Chondrocyte (in vitro differentiated cells): Measurements from ENCODE around the gene SH2B2. TPM values are rescaled to one million over a fixed set of nuclear protein-coding genes. Genes with fewer than 3 reads are reported as not detected.

Source experiments
- DNase-seq: peaks from one replicate; pipeline ENCODE4 v3.0.0; 2021; ENCODE audit warnings: mixed read lengths, low spot score
- H3K27ac Mint-ChIP-seq: one replicate; pipeline ENCODE4 v1.8.0; 2021; ENCODE audit warnings: mild to moderate bottlenecking, moderate library complexity, mixed read lengths; ENCODE audit not compliant: unreplicated experiment
- H3K27me3 Mint-ChIP-seq: 2 replicates; pipeline ENCODE4 v1.8.0; 2021; ENCODE audit warnings: low read depth, mixed read lengths
- H3K36me3 Mint-ChIP-seq: 2 replicates; pipeline ENCODE4 v1.8.0; 2021; ENCODE audit warnings: low read depth, mixed read lengths
- H3K4me1 Mint-ChIP-seq: 2 replicates; pipeline ENCODE4 v1.8.0; 2021; ENCODE audit warnings: low read depth, mild to moderate bottlenecking, mixed read lengths
- H3K4me3 Mint-ChIP-seq: one replicate; pipeline ENCODE4 v1.8.0; 2021; ENCODE audit warnings: mild to moderate bottlenecking, moderate library complexity, mixed read lengths; ENCODE audit not compliant: unreplicated experiment
- H3K9me3 Mint-ChIP-seq: 2 replicates; pipeline ENCODE4 v1.8.0; 2021; ENCODE audit warnings: low read depth, mixed read lengths
- total RNA-seq: library from RNA; stranded (reverse); gene quantifications from 3 replicates; pipeline ENCODE4 v1.2.1, GENCODE V29; 2021
- TF ChIP-seq, protein P1 (sequence below): fragments of 200-600 bp; sonication (generic); IDR thresholded peaks from 2 replicates; pipeline ENCODE4 v1.5.0; 2021; ENCODE audit warnings: antibody characterized with exemption, mild to moderate bottlenecking, moderate library complexity

The SH2B2 gene
- total RNA-seq, 1 donor from 2014 or later = 4.1 TPM

DNA sequence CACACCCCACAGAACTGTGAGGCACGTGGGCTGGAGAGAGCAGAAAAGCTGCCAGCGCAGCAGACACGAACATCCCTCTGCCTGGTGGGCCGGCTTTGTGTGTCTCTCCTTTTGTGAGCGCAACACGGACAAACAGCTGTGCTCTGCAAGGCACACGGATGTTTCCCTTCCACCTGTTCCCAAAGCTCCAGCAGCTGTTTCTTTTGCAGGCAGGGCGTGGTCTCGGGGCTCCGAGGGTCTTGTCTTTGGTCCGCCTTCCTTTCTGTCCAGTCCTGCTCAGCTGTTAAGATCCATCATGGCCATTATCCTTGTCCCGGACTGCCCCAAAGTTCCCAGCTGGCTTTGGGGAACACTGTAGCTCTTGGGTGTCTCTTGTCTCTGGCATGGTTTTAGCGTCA lies 32.7 kb upstream of the SH2B2 start:
- TF ChIP-seq, protein P1, sequence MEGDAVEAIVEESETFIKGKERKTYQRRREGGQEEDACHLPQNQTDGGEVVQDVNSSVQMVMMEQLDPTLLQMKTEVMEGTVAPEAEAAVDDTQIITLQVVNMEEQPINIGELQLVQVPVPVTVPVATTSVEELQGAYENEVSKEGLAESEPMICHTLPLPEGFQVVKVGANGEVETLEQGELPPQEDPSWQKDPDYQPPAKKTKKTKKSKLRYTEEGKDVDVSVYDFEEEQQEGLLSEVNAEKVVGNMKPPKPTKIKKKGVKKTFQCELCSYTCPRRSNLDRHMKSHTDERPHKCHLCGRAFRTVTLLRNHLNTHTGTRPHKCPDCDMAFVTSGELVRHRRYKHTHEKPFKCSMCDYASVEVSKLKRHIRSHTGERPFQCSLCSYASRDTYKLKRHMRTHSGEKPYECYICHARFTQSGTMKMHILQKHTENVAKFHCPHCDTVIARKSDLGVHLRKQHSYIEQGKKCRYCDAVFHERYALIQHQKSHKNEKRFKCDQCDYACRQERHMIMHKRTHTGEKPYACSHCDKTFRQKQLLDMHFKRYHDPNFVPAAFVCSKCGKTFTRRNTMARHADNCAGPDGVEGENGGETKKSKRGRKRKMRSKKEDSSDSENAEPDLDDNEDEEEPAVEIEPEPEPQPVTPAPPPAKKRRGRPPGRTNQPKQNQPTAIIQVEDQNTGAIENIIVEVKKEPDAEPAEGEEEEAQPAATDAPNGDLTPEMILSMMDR = no peak
- DNase-seq = no peak
- Mint-ChIP-seq H3K9me3 (no peaks in the 10 kb centered on the region), H3K4me3 (no peak overlapping the region), H3K36me3 (peaks cover 18% of the 10 kb centered on the region), H3K27me3 (no peaks in the 10 kb centered on the region), H3K27ac (no peak overlapping the region), H3K4me1 (no peaks in the 10 kb centered on the region)

DNA sequence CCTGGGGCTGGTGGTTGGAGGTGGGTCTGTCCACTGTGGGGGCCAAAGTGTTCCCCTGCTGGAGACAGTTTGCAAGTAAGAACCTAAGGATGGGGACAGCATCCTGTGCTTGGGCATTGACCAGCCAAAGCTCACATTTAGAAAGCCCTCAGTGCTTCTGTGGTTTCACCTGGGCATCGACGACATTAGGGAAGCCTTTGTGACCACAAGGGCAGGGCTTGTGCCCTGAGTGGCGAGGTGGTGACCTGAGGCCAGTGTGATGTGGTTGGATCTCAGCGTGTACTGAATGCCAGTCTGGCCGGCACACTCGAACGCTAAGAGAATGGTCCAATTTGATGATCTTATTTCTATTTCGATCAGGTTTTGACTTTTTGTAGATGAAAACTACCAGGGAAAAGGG lies 32.1 kb upstream of the SH2B2 start:
- H3K9me3 Mint-ChIP-seq = no peaks in the 10 kb centered on the region
- no peaks in the 10 kb centered on the region for H3K4me1 Mint-ChIP-seq
- H3K27me3 Mint-ChIP-seq = no peaks in the 10 kb centered on the region
- TF ChIP-seq, protein P1 = no peak
- peaks cover 17% of the 10 kb centered on the region for H3K36me3 Mint-ChIP-seq
- no peak for DNase-seq
- H3K4me3 Mint-ChIP-seq = no peak overlapping the region
- no peak overlapping the region for H3K27ac Mint-ChIP-seq

GRCh38 chr7:102255501-102255900 lies 31.2 kb upstream of the SH2B2 start:
- Mint-ChIP-seq H3K36me3 (peaks cover 11% of the 10 kb centered on the region), H3K9me3 (no peaks in the 10 kb centered on the region), H3K27me3 (no peaks in the 10 kb centered on the region), H3K27ac (no peak overlapping the region), H3K4me1 (no peaks in the 10 kb centered on the region), H3K4me3 (no peak overlapping the region)
- no peak for DNase-seq
- TF ChIP-seq, protein P1 = no peak

DNA sequence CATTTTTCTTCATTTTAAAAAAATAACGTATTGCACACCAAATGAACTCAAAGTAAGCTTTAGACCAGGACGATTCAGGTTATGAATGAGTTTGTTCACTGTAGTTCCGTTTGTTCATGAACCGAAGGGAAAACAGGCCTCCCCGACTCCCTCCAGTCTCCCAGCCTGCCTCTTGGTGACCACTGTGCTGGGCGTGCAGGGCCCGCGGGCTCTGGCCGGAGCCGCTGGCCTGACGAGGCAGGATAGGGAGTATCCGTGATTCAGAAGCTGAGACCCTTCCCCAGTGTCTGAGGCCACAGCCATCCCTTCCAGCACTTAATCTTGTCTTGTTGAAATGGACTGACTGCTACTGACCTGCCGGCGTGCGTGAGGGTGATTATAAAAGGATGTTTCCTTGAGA lies 30.8 kb upstream of the SH2B2 start:
- Mint-ChIP-seq H3K9me3 (no peaks in the 10 kb centered on the region), H3K27me3 (no peaks in the 10 kb centered on the region), H3K4me3 (no peak overlapping the region), H3K36me3 (peaks cover 9% of the 10 kb centered on the region), H3K4me1 (peaks cover 3% of the 10 kb centered on the region), H3K27ac (no peak overlapping the region)
- DNase-seq = no peak
- TF ChIP-seq, protein P1 = no peak

GRCh38 chr7:102258073-102258748 lies 28.5 kb upstream of the SH2B2 start:
- Mint-ChIP-seq H3K4me3 (no peak overlapping the region), H3K27ac (no peak overlapping the region), H3K9me3 (no peaks in the 10 kb centered on the region), H3K4me1 (peaks cover 3% of the 10 kb centered on the region), H3K36me3 (peaks cover 7% of the 10 kb centered on the region), H3K27me3 (no peaks in the 10 kb centered on the region)
- TF ChIP-seq, protein P1 = no peak
- no peak for DNase-seq
